Fibroblast of lung (primary cell): ENCODE results near the gene SOX12. TPM values are rescaled to one million over a fixed set of nuclear protein-coding genes. Genes with fewer than 3 reads are reported as not detected.

Source experiments
- DNase-seq, 2 donors: peaks; one replicate each; pipeline versions ENCODE4 v3.0.0 to v3.0.0-alpha.2; 2010; ENCODE audit warnings: low read depth in 2 of 2
- H2AFZ ChIP-seq: 2 replicates; pipeline ENCODE4 v1.5.1; 2012; ENCODE audit warnings: low read length, control low read depth, inconsistent platforms
- H3K27ac ChIP-seq: 2 replicates; pipeline ENCODE4 v1.5.1; 2011; ENCODE audit warnings: low read length, control low read depth; ENCODE audit not compliant: insufficient read depth
- H3K27me3 ChIP-seq: 2 replicates; pipeline ENCODE4 v1.5.1; 2011; ENCODE audit warnings: mild to moderate bottlenecking, low read length; ENCODE audit not compliant: control insufficient read depth, insufficient read depth
- H3K36me3 ChIP-seq: 2 replicates; pipeline ENCODE4 v1.5.1; 2011; ENCODE audit warnings: low read length; ENCODE audit not compliant: control insufficient read depth, insufficient read depth
- H3K4me1 ChIP-seq: 2 replicates; pipeline ENCODE4 v1.5.1; 2011; ENCODE audit warnings: low read length; ENCODE audit not compliant: control insufficient read depth, insufficient read depth; ENCODE audit errors: extremely low read depth
- H3K4me2 ChIP-seq: 2 replicates; pipeline ENCODE4 v1.5.1; 2011; ENCODE audit warnings: low read length, control low read depth; ENCODE audit not compliant: insufficient read depth; ENCODE audit errors: extremely low read depth
- H3K4me3 ChIP-seq, 4 experiments: fragments of 200-600 bp in 1 of 4; sonication (generic) in 1 of 4; replicated peaks in 1 of 4; 2 replicates each; pipeline ENCODE4 v1.5.1; 2011 to 2016; ENCODE audit warnings: low read length in 4 of 4, low read depth in 3 of 4, mild to moderate bottlenecking in 3 of 4, control low read depth in 2 of 4, inconsistent platforms in 1 of 4, mixed read lengths in 1 of 4; ENCODE audit not compliant: insufficient read depth in 1 of 4; ENCODE audit errors: control extremely low read depth in 1 of 4
- H3K79me2 ChIP-seq: 2 replicates; pipeline ENCODE4 v1.5.1; 2012; ENCODE audit warnings: mild to moderate bottlenecking, low read length, inconsistent platforms; ENCODE audit not compliant: control insufficient read depth, insufficient read depth
- H3K9ac ChIP-seq: 2 replicates; pipeline ENCODE4 v1.5.1; 2011; ENCODE audit warnings: mild to moderate bottlenecking, low read length, control low read depth; ENCODE audit not compliant: insufficient read depth
- H3K9me3 ChIP-seq: 2 replicates; pipeline ENCODE4 v1.5.1; 2012; ENCODE audit warnings: low read depth, low read length; ENCODE audit not compliant: control insufficient read depth, insufficient read depth
- H4K20me1 ChIP-seq: 2 replicates; pipeline ENCODE4 v1.5.1; 2011; ENCODE audit warnings: low read length; ENCODE audit not compliant: control insufficient read depth, insufficient read depth; ENCODE audit errors: extremely low read depth
- EZH2 ChIP-seq: IDR thresholded peaks from 2 replicates; pipeline ENCODE4 v1.5.1; 2012; ENCODE audit warnings: low read length, control low read depth, mild to moderate bottlenecking; ENCODE audit errors: missing control alignments
- polyA plus RNA-seq, 2 donors: library from polyadenylated mRNA; depleted of rRNA in 1 of 2; stranded (reverse) in 1 of 2; unstranded in 1 of 2; fragments of >200 nt; gene quantifications; 2 replicates each; pipeline ENCODE4 v1.2.1, GENCODE V29; 2011 to 2012; ENCODE audit warnings: missing spikeins in 1 of 2
- total RNA-seq: library from RNA; depleted of rRNA; stranded (reverse); fragments of >200 nt; gene quantifications from 2 replicates; pipeline ENCODE4 v1.2.1, GENCODE V29; 2014
- TF ChIP-seq, protein P1 (sequence below), 2 donors: IDR thresholded peaks in 1 of 2; conservative IDR thresholded peaks in 1 of 2; 1 replicate in 1 of 2; 2 replicates in 1 of 2; pipeline ENCODE4 v1.5.1; 2011 to 2012; ENCODE audit warnings: low read length in 2 of 2, control low read depth in 1 of 2, inconsistent platforms in 1 of 2, low read depth in 1 of 2, mild to moderate bottlenecking in 1 of 2

SOX12 gene
- total and polyA plus RNA-seq, 2 donors (not counting 1 experiment from before 2014, with no cell fraction given) = 4.0 to 7.3 TPM

DNA sequence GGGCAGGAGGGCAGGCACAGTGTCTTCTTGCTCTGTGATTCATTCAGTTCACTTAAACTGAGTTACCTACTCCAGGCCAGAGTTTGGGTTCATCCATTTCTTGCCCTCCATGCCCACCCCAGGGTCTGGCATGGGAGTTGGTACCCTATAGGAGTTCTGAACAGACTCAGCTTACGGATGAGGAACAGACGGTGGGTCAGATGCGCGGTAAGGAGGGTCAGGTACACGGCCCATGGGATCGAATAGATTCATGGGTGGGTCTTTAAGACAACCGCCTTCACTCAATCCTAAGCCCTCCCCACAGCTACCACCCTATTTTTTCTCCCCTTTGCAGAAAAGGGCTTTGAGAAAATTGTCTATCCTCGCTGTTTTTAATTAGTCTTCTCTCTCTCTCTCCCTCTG lies 42.1 kb downstream of the SOX12 start:
- Histone ChIP-seq H3K4me3 (no peak overlapping the region), H3K4me2 (no peak overlapping the region), H3K9me3 (no peaks in the 10 kb centered on the region), H3K27ac (no peak overlapping the region), H4K20me1 (no peaks in the 10 kb centered on the region), H2AFZ (no peak overlapping the region), H3K9ac (no peak overlapping the region), H3K36me3 (no peaks in the 10 kb centered on the region), H3K4me1 (peaks cover 8% of the 10 kb centered on the region), H3K27me3 (no peaks in the 10 kb centered on the region), H3K79me2 (no peaks in the 10 kb centered on the region)
- TF ChIP-seq EZH2 = no peak
- TF ChIP-seq, protein P1, sequence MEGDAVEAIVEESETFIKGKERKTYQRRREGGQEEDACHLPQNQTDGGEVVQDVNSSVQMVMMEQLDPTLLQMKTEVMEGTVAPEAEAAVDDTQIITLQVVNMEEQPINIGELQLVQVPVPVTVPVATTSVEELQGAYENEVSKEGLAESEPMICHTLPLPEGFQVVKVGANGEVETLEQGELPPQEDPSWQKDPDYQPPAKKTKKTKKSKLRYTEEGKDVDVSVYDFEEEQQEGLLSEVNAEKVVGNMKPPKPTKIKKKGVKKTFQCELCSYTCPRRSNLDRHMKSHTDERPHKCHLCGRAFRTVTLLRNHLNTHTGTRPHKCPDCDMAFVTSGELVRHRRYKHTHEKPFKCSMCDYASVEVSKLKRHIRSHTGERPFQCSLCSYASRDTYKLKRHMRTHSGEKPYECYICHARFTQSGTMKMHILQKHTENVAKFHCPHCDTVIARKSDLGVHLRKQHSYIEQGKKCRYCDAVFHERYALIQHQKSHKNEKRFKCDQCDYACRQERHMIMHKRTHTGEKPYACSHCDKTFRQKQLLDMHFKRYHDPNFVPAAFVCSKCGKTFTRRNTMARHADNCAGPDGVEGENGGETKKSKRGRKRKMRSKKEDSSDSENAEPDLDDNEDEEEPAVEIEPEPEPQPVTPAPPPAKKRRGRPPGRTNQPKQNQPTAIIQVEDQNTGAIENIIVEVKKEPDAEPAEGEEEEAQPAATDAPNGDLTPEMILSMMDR (conservative IDR thresholded peaks at IDR 0.05 in 1 of 2, IDR thresholded peaks at IDR 0.05 in 1 of 2; ENCODE audit: low read depth in 1 of 2, low read length in 2 of 2) = no peak
- DNase-seq = no peak

GRCh38 chr20:368915-369314 lies 43.6 kb downstream of the SOX12 start:
- Histone ChIP-seq H3K9me3 (no peaks in the 10 kb centered on the region), H3K4me1 (peaks cover 19% of the 10 kb centered on the region), H3K9ac (no peak overlapping the region), H3K4me3 (no peak overlapping the region), H2AFZ (no peak overlapping the region), H3K27ac (no peak overlapping the region), H3K36me3 (no peaks in the 10 kb centered on the region), H3K4me2 (no peak overlapping the region), H3K27me3 (no peaks in the 10 kb centered on the region), H4K20me1 (no peaks in the 10 kb centered on the region), H3K79me2 (no peaks in the 10 kb centered on the region)
- DNase-seq = no peak
- TF ChIP-seq, protein P1 (conservative IDR thresholded peaks at IDR 0.05 in 1 of 2, IDR thresholded peaks at IDR 0.05 in 1 of 2; ENCODE audit: low read depth in 1 of 2, low read length in 2 of 2) = no peak

- H3K4me2 ChIP-seq = no peak overlapping the region
- no peak for DNase-seq
- H3K79me2 ChIP-seq = no peaks in the 10 kb centered on the region
- H3K36me3 ChIP-seq = no peaks in the 10 kb centered on the region
- no peak overlapping the region for H3K27ac ChIP-seq
- H3K4me1 ChIP-seq = peaks cover 19% of the 10 kb centered on the region
- no peak overlapping the region for H3K4me3 ChIP-seq
- H2AFZ ChIP-seq = no peak overlapping the region
- no peaks in the 10 kb centered on the region for H3K27me3 ChIP-seq
- no peaks in the 10 kb centered on the region for H3K9me3 ChIP-seq
- TF ChIP-seq, protein P1 (conservative IDR thresholded peaks at IDR 0.05 in 1 of 2, IDR thresholded peaks at IDR 0.05 in 1 of 2; ENCODE audit: low read depth in 1 of 2, low read length in 2 of 2) = no peak
- no peak for TF ChIP-seq EZH2
- H3K9ac ChIP-seq = no peak overlapping the region
- H4K20me1 ChIP-seq = no peaks in the 10 kb centered on the region
Measured at GRCh38 chr20:370151-370600, 44.8 kb downstream of the SOX12 start.
